GM21529 (cell line): ENCODE measurements around the gene PEBP1.

Experiments
- ATAC-seq: cut with Tn5 transposase; IDR thresholded peaks from one replicate; pipeline ENCODE4 v1.9.1; 2021; ENCODE audit not compliant: unreplicated experiment

The PEBP1 gene

GRCh38 chr12:118135788-118136558, at the start of gene PEBP1:
TSS of gene PEBP1 (plus strand) at chr12:118136124. CDS start at chr12:118136210, 86 bp downstream.
- ATAC-seq: peak; percentile 95

- no peak for ATAC-seq
Observed at GRCh38 chr12:118089782-118090181, 46.1 kb upstream of the PEBP1 start.

GRCh38 chr12:118094039-118094438, 41.9 kb upstream of the PEBP1 start:
- ATAC-seq: no peak

GRCh38 chr12:118098401-118098800, 37.5 kb upstream of the PEBP1 start:
- no peak for ATAC-seq

GRCh38 chr12:118098911-118099671, 36.8 kb upstream of the PEBP1 start:
- ATAC-seq: no peak

GRCh38 chr12:118101051-118101450, 34.9 kb upstream of the PEBP1 start:
- ATAC-seq: no peak

GRCh38 chr12:118102070-118102469, 33.9 kb upstream of the PEBP1 start:
- no peak for ATAC-seq

GRCh38 chr12:118102609-118103008, 33.3 kb upstream of the PEBP1 start:
- no peak for ATAC-seq

GRCh38 chr12:118103201-118103600, 32.7 kb upstream of the PEBP1 start:
- peak; percentile 19 for ATAC-seq

- ATAC-seq: peak; percentile 44
Observed at GRCh38 chr12:118103601-118104382, 32.1 kb upstream of the PEBP1 start, which contains the start of gene VSIG10. TSS of gene VSIG10 (minus strand) at chr12:118104011. CDS start at chr12:118103671, 340 bp downstream.

- ATAC-seq: no peak
Observed at GRCh38 chr12:118107011-118107410, 28.9 kb upstream of the PEBP1 start.

- ATAC-seq: no peak
Observed at GRCh38 chr12:118107694-118108093, 28.2 kb upstream of the PEBP1 start.

GRCh38 chr12:118109088-118109487, 26.8 kb upstream of the PEBP1 start:
- no peak for ATAC-seq

- ATAC-seq: no peak
Observed at GRCh38 chr12:118119449-118119879, 16.5 kb upstream of the PEBP1 start.

- peak; percentile 83 for ATAC-seq
Observed at GRCh38 chr12:118120579-118121363, 15.2 kb upstream of the PEBP1 start.

- no peak for ATAC-seq
Observed at GRCh38 chr12:118122264-118122663, 13.7 kb upstream of the PEBP1 start.

- no peak for ATAC-seq
Observed at GRCh38 chr12:118124333-118124874, 11.5 kb upstream of the PEBP1 start.

- ATAC-seq: no peak
Observed at GRCh38 chr12:118125743-118126118, 10.2 kb upstream of the PEBP1 start.

- ATAC-seq: no peak
Observed at GRCh38 chr12:118126119-118126757, 9.7 kb upstream of the PEBP1 start.

- ATAC-seq: no peak
Observed at GRCh38 chr12:118127867-118128266, 8.1 kb upstream of the PEBP1 start.
